GM21825 (cell line): Measurements from ENCODE around the gene PHC2.

Experiments used
- ATAC-seq: cut with Tn5 transposase; IDR thresholded peaks from one replicate; pipeline ENCODE4 v1.9.1; 2021; ENCODE audit warnings: mild to moderate bottlenecking, moderate library complexity; ENCODE audit not compliant: unreplicated experiment

The PHC2 gene

DNA sequence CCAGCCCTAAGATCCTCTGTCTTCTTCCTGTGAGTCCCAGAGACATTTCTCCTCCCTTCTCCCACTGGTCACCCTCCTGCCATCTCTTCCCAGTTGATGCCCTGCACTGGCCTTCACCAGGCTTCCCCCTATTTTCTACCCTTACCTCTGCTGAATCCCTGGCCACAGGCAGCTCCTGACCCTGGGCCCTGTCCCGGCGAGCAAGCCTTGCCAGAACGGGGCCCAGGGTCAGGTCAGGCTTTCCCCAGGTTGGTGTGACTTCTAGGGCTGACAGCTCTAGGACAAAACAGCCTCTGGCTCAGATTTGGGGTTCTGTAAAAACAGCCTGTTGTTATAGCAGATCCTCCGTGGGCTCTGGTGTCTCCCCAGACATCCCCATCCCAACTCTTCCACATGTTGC, 57.3 kb downstream of the PHC2 start:
- ATAC-seq: no peak

DNA sequence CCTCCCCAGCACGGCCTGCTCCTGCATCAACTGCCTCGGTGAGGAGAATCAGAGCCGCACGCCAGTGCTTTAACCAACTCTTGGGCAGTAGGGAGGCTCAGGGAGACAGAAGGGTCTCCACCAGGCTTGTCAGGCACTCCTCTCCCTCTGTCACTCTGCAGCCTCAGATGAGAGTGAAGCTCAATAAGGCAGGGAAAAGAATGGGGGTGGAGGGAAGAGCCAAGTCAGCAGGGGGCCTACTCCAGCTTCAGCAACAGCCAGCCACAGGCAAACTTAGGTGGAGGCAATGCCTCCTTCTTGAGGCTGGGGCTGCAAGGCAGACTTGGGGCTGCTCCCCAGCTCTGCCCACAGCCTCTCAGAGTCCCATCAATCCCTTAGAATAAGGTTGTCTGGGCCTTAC, 58.2 kb downstream of the PHC2 start:
- no peak for ATAC-seq

DNA sequence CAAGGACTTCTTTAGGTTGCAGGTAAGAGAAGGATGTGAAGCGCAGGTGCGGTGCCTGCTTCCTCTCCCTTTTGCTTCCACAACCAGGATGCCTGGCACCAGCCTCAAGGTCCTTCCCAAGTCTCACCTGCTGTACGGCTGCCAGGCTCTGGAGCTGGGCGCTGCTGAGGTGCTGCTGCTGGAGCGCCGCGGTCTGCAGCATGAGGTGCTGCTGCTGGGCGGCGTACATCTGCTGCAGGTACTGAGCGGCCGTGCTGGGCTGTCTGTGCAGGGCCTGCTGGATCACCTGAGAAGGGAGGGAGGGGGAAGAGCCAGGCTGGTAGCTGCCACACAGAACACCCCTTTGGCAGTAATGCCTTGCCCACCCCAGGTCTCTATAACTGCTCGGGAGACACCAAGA, 58.7 kb downstream of the PHC2 start:
- ATAC-seq: no peak

DNA sequence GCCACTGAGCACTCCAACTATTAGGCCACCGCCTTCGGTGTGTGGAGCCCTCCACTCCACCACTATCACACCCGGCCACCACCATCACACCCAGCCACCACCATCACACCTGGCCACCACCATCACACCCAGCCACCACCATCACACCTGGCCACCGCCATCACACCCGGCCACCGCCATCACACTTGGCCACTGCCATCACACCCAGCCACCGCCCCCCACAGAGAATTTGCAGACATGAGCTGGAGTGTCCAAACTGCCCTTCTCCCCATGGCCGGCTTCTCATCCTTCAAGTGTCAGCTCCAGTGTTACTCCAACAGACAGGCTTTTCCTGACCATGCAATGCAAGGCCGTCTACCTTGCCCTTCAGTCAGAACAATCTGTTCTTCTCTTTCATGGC, 59.6 kb downstream of the PHC2 start:
- ATAC-seq: no peak

DNA sequence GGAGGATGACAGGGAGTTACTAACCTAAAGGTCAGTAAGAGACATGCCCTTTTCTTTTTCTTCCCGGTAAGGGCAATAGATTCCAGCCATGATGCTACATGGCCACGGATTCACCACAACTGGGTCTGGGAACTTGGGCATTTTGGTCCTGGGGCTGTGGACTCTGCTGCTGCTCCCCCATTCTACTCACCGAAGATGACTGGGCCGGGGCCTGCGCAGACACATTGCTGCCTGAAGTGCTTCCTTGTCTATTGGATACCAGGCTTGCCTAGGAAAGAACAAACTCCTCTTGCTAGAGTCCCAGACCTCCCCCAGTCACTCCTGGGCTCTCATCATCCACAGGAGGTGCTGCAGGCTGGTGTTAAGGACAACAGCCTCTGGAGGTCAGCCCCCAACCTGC, 60.1 kb downstream of the PHC2 start:
- ATAC-seq: no peak

DNA sequence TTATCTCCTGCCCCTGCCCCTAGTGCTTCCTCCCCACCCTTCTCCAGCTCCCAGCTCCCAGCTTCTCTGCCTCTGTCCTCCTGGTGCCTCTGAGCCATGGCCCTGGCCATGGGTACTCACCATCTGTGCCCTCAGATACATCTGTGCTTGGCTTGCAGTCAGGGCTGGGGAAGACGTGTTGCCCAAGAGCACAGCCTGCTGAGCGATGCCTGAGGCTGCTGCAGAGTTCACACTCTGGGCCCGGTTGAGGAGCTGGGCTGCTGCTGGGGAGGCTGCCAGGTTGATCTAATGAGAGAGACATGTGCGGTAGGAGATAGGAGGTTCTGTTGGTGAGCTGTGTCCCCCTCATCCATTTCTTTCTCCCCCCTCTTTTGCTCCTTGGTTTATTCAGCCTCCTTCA, 60.6 kb downstream of the PHC2 start:
- no peak for ATAC-seq

DNA sequence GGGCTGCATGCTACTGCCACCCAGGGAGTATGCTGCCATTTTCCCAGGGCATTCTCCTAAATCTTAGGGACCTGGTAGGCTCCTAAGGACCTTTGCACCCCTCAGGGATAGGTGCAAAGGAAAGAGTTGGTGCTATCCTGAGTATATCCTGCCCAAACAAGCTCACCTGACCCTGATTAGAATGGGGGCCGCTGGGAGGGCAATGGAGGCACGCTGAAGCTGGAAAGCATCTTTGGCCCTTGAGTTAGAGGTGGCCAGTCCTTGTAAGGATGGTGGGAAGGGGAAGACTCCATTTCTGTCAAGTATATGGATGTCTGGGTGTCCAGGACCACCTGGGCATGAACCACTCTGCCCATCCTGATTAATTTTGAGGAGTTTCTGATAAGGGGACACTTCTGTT, 61.1 kb downstream of the PHC2 start:
- ATAC-seq: no peak

DNA sequence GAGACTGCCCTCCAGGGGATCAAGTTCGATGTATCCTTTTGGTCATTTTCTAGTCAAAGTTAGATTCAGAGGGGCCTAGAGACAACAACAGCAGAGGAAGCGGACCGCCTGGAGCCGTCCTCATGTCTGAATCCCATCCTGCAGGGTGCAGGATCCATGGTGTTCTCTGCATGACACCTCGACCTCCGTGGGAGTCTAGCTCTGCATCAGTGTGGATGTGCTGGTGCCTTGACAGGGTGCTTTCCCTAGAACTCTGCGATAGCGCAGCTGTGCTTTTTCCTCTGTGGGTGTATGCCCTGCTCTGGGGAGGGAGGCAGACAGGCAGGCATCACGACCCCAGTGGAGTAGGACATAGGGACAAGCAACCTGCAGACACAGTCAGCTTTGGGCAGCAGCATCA, 61.8 kb downstream of the PHC2 start:
- no peak for ATAC-seq

DNA sequence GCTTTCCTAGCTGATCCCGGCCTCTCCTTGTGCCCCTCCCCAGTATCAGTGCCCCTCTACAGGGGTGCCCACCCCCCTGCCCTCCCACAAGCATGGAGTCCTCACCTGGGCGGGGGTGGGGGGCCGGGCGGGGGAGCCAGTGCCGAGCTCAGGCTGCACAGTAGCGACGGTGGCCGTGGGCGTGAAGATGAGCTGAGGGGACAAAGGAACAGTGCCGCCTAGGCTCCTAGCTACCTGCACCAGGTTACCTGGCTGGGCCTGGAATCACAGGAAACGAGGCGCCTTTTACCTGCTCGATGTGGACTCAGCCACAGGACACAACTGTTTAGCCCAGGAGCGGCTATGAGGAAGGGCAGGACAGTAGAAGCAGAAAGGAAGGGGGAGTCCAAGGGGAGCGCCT, 62.5 kb downstream of the PHC2 start:
- no peak for ATAC-seq

DNA sequence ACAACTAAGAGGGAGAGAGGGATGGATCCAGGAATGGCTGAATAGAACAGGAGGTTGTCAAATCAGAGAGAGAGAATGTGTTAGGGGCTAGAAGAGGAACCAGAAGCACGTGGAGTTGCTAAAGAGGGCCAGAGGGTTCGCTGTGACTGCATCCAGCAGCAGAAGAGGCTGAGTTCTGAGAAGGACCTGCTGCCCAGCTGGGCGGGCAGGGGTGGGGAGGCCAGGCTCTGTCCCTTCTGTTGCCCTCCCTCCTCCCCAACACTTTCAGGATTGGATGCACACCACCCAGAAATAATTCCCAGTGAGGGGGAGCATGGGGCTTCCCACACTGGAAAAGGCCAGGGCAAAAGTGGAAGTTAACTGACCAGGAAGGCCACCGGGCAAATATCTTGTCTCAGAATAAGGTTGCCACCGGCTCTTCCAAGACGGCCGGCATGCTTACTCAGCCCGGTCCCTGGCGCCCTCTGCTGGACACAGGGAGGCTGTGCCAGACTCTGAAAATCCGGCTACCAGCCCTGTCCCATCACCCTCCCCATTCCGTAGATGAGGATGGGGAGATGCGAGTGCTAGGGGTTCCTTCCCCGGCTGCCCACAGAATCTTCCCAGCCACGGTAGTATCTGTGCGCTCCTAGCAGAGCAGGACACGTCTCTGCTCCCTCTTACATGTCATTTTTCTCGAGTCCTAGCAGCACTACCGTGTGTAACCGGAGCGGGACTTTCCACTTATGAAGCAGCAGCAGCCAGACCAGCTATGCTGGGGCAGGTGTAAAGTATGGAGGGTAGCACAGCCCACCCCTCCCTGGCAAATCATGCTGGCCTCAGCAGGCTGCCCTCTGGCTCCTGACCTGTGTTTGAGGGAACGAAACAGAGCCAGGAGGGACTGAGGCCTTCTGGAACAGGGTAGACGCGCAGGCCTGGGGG, 63.1 kb downstream of the PHC2 start:
- peak; percentile 50 for ATAC-seq

DNA sequence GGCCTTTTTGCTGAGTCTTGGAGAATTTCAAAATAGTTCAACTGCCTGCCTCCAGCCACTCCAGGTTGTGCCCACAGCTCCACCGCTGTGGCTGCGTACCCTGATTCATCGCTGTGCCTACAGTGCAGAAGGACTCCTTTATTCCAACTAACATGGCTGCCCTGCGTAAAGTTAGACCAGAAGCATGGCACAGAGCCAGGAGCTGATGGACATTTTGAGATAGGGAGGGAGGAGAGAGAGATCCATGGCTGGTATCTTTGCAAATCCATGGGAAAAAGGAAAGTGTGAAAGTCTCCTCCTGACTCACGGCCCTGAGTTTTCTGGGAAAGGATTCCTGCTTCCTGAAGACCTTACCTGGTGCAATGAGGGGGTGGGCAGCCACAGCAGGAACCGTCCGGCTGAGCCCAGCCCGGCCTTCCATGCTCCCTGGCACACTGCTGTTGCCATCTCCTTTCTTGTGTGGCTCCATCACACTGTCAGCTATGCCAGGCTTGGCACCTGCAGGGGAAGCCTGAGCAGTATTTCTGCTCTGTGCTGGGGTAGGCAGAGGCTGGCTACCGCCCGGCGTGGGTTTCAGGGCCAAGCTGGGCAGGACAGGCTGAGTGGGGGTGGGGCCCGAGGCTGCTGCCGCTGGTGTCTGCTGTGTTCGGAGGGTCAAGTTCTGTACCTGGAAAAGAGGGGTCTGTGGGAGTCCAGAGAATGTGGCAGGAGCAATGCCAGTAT, 64.0 kb downstream of the PHC2 start:
- no peak for ATAC-seq

DNA sequence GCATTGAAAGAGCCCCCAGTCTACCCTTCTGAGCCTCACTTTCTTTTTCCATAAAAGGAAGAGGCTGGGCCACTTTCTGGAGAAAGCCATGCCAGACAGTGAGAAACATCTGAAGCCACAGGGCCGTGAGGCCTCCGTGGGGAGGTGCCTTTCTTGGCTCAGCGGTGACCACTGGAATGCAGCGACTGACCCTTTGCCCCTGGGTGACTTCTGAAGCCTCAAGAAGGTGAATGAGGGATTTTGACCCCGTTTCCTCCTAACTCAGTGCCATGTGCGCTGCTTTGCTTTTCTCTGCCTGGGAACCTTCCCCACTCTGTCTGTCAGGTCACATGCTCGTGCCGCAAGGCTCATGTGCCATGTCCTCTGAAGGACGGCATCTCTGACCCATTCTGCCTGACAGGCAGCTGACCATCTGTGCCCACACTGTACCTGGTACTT, 65.3 kb downstream of the PHC2 start:
- no peak for ATAC-seq

DNA sequence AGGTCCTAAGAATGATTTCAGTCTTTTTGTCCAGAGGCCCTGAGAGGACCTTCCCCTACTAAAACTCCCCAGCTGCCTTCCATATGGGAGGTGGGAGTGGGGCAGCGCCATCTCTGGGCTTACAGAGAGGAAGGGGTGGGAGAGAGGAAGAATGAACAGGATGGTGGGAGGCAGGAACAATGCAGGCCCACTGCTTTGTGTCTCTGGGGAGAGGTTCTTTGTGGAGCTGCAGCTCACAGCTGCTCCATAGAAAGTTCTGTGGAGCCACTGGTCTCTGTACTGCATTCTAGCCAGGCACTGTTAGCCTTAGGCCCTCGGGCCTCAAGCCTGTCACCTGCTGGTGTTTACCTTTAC, 66.4 kb downstream of the PHC2 start:
- no peak for ATAC-seq

DNA sequence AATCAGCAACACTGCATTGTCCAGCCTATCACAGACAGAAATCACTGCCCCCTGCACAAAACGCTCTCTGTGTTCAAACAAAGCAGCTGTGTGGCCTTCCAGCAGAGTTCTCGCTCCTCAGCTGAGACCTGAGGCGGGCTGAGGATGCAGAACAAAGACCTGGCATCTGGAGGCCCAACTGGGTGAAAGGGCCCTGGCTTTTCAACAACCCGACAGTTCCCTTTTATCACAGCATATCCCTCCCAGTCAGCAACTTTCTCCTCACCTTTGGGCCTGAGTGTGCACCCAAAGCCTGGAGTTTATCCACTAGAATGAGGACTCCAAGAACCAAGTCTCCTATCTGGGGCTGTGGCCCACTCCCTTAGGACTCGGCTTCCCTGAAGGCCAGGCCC, 67.4 kb downstream of the PHC2 start:
- no peak for ATAC-seq

DNA sequence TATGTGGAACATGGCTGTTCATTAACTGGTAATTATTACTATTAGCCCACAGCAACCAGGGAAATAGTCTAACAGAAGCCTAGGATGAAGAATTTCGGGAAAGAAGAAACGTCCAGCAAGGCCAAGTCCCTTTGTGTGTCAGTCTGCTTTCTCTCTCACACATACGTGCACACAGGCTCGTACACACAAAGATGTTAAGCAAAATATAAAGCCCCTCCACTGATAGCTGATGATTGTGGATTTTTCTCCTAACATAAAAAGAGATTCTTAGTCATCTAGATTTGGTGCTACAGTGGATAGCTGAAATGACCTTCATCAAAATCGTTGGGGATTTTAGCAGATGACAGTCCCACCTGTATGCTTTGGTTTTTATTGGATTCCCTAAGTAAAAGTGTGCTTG, 67.9 kb downstream of the PHC2 start:
- no peak for ATAC-seq

DNA sequence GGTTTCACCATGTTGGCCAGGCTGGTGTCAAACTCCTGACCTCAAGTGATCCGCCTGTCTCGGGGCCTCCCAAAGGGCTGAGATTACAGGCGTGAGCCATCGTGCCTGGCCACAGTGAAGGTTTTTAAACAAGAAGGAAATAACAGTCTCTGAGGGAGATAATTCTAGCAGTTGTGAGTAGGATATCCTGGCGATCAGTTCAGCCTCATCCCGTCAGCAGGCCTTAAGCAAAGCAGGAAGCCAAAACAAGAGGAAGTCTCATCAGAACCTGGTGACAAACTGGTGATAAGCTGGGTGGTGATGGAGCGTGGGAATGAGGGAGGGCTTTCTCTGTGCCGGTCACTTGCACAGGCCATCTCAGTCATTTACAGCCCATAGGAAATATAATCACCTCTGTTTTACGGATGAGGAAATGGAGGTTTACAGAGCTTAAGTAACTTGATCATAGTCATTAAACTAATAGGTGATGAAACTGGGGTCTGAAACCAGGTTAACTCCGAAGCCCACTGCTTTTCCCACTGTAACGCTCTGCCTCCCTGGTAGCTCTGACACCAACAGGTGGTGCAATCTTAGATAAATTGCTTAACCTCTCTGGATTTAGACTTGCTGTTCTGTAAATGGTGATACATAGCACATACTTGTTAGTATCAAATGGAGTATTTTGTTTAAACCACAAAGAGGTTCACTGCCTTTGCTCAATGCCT, 69.2 kb downstream of the PHC2 start:
- no peak for ATAC-seq

DNA sequence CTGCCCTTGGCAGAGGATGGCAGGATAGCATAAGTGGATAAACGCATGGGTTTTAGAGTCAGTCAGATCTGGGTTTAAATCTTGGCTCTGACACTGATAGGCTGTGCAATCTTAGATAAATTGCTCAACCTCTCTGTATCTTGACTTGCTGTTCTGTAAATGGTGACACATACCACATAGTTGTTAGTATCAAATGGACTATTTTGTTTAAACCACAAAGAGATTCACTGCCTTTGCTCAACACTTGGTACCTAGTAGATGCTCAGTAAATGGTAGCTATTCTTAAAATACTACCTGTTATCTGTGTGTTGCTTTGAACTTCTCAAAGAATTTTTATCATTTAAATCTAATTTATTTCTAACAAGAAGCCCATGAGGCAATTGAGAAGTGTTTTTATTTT, 70.5 kb downstream of the PHC2 start:
- no peak for ATAC-seq

DNA sequence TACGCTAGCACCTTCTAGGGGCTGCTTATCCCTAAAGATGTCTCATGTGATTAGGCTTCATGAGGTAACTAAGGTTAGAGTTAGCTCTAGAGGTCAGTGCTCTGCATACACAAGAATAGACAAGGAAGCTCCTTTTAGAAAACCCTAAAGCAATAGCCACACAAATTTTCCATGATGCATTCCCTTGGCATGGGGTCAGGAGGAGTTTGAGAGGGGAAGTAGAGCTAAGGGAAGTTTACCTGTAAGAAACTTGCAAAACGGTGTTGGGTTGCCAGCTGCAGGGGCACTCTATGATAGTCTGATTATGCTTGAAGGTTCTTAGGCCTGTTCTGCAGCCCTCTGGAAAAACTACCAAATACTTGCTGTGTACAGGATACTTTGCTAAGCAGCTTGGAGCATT, 71.0 kb downstream of the PHC2 start:
- ATAC-seq: no peak

DNA sequence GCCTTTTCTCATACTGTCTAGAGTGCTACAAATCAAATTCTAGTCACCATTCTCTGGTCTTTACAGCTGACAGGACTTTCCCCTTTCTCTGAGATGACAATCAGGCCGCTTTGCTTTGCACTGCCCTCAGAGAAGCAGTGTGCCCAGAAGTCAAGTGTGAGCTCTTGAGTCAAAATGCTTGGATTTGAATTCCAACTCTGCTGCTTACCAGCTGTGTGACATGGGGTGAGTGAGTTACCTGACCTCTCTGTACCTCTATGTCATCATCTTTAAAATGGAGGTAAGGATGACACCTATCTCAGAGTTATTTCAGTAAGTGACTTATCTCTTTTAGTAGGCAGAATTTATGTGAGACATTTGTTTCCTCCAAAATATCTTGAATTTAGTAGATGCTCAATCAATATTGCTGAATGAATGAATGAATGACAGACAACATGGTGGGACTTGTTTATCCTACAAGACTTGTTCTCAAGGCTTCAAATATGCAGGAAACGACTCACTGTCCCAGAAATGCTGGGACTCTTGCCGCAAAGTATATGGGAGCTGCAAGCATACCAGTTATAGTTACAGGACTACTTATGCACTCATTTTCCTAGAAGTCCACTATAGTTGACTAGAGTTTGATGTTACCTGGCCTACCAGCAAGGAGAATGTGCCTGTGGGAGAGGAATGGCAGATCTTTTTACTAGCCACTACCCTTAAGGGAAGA, 71.9 kb downstream of the PHC2 start:
- ATAC-seq: no peak

DNA sequence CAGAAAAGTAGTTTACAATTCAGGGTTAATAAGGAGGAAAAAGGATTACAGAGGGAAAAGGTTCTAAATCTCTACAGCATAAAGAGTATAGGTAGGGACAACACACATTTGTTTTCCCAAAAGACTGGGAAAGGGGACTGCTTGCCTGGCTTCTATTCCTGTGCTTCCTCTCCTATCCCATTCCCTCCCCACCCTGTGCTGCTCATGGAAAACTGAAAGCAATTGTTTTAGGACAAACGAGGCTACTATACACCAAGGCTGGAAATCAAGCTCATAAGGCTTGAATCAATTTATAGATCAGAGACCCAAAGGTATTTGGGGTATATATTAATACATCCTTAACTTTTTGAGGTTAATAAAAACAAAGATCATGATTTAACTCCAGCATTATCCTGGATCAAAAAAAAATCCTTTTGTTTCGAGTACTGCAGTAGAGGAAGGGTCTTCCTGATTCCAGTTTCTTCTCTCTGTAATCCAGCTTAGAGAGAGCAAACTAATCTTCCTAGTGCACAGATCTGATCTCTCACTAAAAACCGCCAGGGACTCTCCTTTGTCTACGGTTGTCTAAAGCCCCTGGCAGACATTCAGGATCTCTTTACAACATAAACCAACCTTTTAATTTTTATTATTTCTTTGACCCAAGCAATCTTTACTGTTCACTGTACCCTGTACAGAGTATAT, 72.6 kb downstream of the PHC2 start:
- ATAC-seq: no peak

DNA sequence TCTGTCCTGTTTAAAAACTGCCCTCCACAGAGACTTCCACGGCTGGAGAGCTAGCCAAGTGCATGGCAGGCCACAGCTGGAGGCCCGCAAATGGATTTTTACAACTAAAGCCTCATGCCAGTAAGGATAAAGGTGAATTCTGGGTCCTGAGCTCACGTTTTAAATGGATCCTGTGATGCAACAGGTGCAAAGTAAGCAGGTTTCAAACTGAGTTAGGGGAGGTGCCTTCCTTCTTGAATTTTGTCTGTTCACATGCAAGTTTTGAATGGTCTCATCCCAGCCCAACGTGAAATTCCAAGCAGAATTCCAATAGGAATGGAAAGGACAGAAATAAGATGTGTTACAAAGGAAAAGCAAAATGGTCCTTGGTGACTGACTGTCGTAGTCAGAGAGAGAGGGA, 73.8 kb downstream of the PHC2 start:
- ATAC-seq: no peak
